Fibroblast of pulmonary artery (primary cell): ENCODE data around the gene EHBP1.

Source experiments
- DNase-seq: peaks from one replicate; pipeline ENCODE4 v3.0.0-alpha.2; 2010; ENCODE audit warnings: low read depth
- H3K4me3 ChIP-seq: replicated peaks from 2 replicates; pipeline ENCODE4 v1.5.1; 2011; ENCODE audit warnings: low read depth, mild to moderate bottlenecking, control low read depth, low read length, moderate library complexity
- TF ChIP-seq, protein P1 (sequence below): IDR thresholded peaks from 2 replicates; pipeline ENCODE4 v1.5.1; 2011; ENCODE audit warnings: mild to moderate bottlenecking, control low read depth, low read length, inconsistent platforms; ENCODE audit errors: missing control alignments

Gene EHBP1

DNA sequence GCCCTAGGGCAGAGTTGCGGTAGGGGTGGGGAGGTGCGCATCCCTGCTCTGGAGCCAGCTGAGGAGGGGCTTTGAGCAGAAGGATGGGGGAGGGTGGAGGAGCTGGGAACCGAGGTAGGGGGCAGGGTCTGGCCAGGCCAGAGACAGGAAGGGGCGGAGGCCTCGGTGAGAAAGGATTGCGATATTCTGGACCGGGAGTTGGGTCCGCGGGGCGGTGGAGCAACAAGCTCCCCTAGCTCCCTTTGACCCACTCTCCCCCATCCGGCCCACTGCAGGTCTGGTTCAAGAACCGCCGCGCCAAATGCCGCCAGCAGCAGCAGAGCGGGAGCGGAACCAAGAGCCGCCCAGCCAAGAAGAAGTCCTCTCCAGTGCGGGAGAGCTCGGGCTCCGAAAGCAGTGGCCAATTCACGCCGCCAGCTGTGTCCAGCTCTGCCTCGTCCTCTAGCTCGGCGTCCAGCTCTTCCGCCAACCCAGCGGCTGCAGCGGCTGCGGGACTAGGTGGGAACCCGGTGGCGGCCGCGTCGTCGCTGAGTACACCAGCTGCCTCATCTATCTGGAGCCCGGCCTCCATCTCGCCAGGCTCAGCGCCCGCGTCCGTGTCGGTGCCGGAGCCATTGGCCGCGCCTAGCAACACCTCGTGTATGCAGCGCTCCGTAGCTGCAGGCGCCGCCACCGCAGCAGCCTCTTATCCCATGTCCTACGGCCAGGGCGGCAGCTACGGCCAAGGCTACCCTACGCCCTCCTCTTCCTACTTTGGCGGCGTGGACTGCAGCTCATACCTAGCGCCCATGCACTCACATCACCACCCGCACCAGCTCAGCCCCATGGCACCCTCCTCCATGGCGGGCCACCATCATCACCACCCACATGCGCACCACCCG lies 350.0 kb downstream of the EHBP1 start:
- H3K4me3 ChIP-seq = no peak overlapping the region
- no peak for DNase-seq
- TF ChIP-seq, protein P1, sequence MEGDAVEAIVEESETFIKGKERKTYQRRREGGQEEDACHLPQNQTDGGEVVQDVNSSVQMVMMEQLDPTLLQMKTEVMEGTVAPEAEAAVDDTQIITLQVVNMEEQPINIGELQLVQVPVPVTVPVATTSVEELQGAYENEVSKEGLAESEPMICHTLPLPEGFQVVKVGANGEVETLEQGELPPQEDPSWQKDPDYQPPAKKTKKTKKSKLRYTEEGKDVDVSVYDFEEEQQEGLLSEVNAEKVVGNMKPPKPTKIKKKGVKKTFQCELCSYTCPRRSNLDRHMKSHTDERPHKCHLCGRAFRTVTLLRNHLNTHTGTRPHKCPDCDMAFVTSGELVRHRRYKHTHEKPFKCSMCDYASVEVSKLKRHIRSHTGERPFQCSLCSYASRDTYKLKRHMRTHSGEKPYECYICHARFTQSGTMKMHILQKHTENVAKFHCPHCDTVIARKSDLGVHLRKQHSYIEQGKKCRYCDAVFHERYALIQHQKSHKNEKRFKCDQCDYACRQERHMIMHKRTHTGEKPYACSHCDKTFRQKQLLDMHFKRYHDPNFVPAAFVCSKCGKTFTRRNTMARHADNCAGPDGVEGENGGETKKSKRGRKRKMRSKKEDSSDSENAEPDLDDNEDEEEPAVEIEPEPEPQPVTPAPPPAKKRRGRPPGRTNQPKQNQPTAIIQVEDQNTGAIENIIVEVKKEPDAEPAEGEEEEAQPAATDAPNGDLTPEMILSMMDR = no peak

DNA sequence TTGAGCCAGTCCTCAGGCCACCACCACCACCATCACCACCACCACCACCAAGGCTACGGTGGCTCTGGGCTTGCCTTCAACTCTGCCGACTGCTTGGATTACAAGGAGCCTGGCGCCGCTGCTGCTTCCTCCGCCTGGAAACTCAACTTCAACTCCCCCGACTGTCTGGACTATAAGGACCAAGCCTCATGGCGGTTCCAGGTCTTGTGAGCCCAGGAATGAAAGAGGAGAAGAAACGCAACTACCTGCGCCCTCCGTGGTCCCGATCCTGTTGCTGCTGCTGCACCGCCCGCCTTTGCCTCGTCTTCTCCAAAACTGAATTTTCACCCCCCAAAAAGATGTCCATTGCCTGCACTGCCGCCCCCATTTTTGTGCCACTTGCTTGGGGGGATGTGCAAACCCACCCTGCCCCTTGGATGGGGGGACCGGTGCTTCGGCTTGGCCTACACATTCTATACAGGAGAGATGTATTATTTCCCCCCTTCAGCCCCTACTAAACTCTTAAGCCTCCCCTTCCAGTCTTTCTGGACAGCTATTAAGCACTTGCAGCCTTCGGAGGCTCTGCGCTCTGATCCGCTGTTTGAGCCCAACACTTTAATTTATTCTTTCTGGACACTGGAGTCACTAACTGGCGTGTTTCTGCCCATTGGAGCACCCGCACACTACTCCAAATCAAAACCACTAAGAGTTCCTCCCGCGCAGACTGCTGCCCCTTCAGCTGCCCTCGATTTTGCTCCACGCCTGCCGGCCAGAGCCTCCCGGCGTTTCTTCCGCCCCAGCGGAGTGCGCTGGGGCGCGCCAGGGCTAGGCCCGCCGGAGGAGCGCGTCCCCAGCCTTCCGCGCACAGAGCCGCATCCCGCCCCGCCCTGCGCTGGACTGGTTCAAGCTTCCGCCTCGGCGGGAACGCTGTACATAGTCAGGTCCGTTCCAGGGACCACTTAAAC lies 350.9 kb downstream of the EHBP1 start:
- DNase-seq = no peak
- TF ChIP-seq, protein P1 = no peak
- H3K4me3 ChIP-seq = no peak overlapping the region

DNA sequence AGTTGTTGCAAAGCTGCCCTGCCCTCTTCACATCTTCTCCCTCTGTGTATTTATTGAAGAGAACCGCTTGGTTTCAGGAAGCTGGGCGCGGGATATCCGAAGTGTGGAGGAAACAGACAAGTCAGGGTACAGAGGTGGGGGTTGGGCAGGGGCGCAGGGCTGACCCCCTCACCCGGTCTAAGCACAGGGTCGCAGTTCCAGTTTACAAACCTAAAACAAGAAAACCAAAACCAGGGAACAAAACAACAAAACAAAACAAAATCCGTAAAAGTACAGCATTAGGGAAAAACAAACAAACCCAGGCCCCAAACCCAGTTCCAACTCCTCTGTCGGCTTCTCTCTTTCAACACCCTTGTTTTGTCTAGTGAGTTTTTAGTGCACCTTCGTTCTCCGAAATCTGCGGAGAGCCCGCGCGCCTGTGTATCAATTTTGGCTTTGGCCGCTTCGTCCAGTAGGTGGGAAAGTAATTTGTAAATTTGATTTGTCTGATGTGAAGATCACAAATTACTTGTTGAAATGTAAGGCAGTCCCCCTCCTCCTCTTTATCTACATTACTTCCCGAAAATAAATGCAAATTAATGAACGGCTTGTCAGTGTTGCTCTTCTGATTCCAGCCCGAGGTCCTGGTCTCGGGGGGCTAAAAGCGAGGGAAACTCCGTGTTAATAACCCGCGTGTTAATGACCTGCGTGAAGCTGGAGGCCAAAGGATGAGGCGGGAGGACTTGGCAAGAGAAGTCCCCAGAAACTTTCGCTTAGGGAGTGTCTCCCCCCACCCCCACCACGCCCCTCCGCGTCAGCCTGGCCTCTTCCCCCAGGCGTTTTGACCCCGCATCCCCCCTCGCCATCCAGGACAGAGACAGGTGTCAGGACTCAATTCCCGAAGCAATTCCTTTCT lies 352.0 kb downstream of the EHBP1 start:
- H3K4me3 ChIP-seq = no peak overlapping the region
- DNase-seq = no peak
- TF ChIP-seq, protein P1 = no peak

DNA sequence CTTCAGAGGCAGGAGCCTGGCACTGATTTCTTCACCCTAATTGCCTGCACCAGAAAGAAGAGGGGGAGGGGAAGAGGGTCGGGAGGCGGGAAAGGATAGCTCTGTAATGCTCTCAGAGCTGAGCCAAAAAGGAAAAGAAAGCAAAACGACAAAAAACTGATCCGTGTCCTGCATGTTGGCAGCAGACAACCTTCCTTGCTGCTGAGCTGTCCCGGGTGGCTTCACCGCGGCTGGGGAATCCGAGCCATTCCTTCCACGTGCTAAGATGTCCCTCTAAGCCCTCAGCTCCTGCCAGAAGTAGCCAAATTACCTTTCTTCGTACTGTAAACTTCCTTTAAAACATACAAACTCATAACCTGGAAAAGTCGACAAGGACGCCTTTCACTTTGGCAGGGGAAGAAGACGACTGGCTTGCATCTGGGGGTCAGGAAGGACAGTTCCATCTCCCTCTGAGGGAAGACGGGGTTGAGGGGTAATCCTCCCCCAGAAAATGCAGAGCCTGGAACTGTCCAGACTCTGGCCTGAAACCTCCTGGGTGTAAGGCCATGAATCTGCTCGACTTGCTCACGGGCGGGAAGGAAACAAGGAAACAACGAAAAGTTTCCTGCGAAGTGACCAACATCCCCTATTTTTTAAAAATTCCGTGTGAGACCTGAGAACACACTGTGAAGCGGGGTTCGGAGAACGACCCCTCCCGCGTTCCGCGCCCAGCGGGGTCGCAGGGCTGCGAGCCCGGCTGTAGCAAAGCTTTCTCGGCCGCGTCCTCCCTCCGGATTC lies 352.8 kb downstream of the EHBP1 start:
- peak; percentile 32 for DNase-seq
- TF ChIP-seq, protein P1 = no peak
- no peak overlapping the region for H3K4me3 ChIP-seq

DNA sequence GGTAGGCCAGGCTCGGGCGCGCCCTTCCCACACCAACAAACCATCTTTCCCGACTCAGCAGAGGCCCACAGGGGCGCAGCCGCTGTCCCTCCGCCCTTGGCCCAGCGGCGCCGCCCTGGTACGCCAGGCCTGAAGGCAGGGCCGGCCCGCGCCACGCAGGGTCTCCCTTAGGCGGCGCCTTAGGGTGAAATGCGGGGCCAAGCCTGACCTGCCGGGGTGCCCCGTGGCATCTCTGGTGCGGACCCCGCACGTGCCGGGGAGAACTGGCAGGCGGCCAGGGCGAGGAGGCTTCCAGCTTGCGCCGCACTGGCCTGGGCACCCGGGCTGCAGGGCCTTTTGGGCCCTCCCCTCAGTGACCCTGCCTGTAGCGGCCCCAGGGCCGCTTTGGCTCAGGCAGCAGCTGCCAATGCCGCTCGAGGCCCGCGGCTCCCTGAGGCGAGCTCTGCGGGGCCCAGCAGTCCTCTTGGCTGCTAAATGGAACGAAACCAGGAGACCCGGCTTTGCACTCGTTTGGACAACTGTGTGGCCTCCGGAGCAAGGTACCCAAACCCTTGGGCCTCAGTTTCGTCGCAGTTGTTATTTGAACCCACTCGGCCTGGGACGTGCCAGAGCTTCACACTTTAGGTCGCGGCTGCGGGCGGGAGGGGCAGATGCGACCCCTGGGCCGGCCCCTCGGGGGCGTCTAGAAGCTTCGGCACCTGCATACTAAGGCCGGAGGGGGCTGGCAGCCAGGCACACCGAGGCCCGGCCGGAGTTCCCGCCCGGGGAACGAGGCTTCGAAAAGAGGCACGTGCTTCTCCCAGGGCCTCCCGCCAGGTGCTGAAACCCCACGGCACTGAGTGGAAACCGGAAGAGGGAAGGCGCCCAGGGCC lies 353.6 kb downstream of the EHBP1 start:
- H3K4me3 ChIP-seq = no peak overlapping the region
- TF ChIP-seq, protein P1 = no peak
- DNase-seq = no peak
